GM18873 (cell line): Measurements from ENCODE around the gene CCDC150.
"Not testable (repeated sequence)": the region's sequence is repeated elsewhere in the genome, so short reads cannot be mapped to it uniquely, and the experiment has no call there.

ENCODE experiments used
- ATAC-seq: cut with Tn5 transposase; IDR thresholded peaks from one replicate; pipeline ENCODE4 v1.9.1; 2021; ENCODE audit warnings: mild to moderate bottlenecking, moderate library complexity, moderate number of reproducible peaks; ENCODE audit not compliant: unreplicated experiment, low FRiP score

CCDC150 gene

GRCh38 chr2:196639180-196640030, at the start of gene CCDC150:
Gene CCDC150 (plus strand): TSS chr2:196639715. CDS start chr2:196639767, 52 bp downstream.
- peak; percentile 99 for ATAC-seq

GRCh38 chr2:196590286-196590685, 49.2 kb upstream of the CCDC150 start:
- ATAC-seq = no peak

GRCh38 chr2:196591004-196591403, 48.5 kb upstream of the CCDC150 start:
- no peak for ATAC-seq

GRCh38 chr2:196591621-196592022, 47.9 kb upstream of the CCDC150 start:
- ATAC-seq = no peak

GRCh38 chr2:196592331-196592910, 47.1 kb upstream of the CCDC150 start:
- no peak for ATAC-seq

GRCh38 chr2:196592911-196593881, 46.3 kb upstream of the CCDC150 start, which contains the start of gene HECW2:
Gene HECW2 (minus strand): TSS chr2:196593554.
- ATAC-seq = no peak

- no peak for ATAC-seq
Observed at GRCh38 chr2:196594158-196594557, 45.4 kb upstream of the CCDC150 start.

GRCh38 chr2:196597531-196597930, 42.0 kb upstream of the CCDC150 start:
- no peak for ATAC-seq

GRCh38 chr2:196598412-196598811, 41.1 kb upstream of the CCDC150 start:
- ATAC-seq = no peak

- no peak for ATAC-seq
Observed at GRCh38 chr2:196598846-196599245, 40.7 kb upstream of the CCDC150 start.

- no peak for ATAC-seq
Observed at GRCh38 chr2:196601430-196602306, 37.8 kb upstream of the CCDC150 start.

- no peak for ATAC-seq
Observed at GRCh38 chr2:196604196-196604595, 35.3 kb upstream of the CCDC150 start.

- ATAC-seq = no peak
Observed at GRCh38 chr2:196606516-196606915, 33.0 kb upstream of the CCDC150 start.

GRCh38 chr2:196607073-196607472, 32.4 kb upstream of the CCDC150 start:
- ATAC-seq = no peak

GRCh38 chr2:196607896-196608295, 31.6 kb upstream of the CCDC150 start:
- not testable (repeated sequence) for ATAC-seq

GRCh38 chr2:196609806-196610205, 29.7 kb upstream of the CCDC150 start:
- no peak for ATAC-seq

- ATAC-seq = no peak
Observed at GRCh38 chr2:196610796-196611195, 28.7 kb upstream of the CCDC150 start.

GRCh38 chr2:196613302-196613701, 26.2 kb upstream of the CCDC150 start:
- ATAC-seq = no peak

GRCh38 chr2:196617430-196617829, 22.1 kb upstream of the CCDC150 start:
- no peak for ATAC-seq

GRCh38 chr2:196618661-196619060, 20.9 kb upstream of the CCDC150 start:
- no peak for ATAC-seq
